Fibroblast of lung (primary cell): ENCODE measurements around the gene PDK3.

Experiments used
- EZH2 ChIP-seq: IDR thresholded peaks from 2 replicates; pipeline ENCODE4 v1.5.1; 2012; ENCODE audit warnings: low read length, control low read depth, mild to moderate bottlenecking; ENCODE audit errors: missing control alignments
- TF ChIP-seq, protein P1 (sequence below), 2 donors: IDR thresholded peaks in 1 of 2; conservative IDR thresholded peaks in 1 of 2; 1 replicate in 1 of 2; 2 replicates in 1 of 2; pipeline ENCODE4 v1.5.1; 2011 to 2012; ENCODE audit warnings: low read length in 2 of 2, control low read depth in 1 of 2, inconsistent platforms in 1 of 2, low read depth in 1 of 2, mild to moderate bottlenecking in 1 of 2

DNA sequence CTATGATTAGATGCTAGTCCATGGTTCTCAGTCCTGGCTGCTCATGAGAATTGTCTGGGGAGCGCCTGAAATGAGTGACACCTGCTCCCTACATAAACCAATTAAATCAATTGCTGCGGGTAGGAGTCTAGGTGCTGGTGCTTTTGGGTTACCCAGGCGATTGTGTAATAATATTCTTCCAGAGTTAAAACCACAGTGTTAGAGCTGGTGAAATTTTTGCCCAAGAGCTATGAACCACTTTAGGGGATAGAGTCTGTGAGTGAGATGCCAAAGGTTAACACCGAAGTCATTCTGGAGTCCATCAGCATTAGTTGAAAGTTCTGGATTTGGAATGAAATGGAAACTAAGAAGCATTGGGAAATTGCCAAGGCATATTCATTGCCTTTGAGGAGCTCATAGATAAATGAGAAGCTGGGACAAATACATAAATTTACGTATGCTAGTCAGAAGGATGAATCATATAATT is 15.3 kb downstream of the PDK3 start:
- TF ChIP-seq, protein P1, sequence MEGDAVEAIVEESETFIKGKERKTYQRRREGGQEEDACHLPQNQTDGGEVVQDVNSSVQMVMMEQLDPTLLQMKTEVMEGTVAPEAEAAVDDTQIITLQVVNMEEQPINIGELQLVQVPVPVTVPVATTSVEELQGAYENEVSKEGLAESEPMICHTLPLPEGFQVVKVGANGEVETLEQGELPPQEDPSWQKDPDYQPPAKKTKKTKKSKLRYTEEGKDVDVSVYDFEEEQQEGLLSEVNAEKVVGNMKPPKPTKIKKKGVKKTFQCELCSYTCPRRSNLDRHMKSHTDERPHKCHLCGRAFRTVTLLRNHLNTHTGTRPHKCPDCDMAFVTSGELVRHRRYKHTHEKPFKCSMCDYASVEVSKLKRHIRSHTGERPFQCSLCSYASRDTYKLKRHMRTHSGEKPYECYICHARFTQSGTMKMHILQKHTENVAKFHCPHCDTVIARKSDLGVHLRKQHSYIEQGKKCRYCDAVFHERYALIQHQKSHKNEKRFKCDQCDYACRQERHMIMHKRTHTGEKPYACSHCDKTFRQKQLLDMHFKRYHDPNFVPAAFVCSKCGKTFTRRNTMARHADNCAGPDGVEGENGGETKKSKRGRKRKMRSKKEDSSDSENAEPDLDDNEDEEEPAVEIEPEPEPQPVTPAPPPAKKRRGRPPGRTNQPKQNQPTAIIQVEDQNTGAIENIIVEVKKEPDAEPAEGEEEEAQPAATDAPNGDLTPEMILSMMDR (conservative IDR thresholded peaks at IDR 0.05 in 1 of 2, IDR thresholded peaks at IDR 0.05 in 1 of 2; ENCODE audit: low read depth in 1 of 2, low read length in 2 of 2), result no peak
- no peak for TF ChIP-seq EZH2
